Right atrium auricular region (tissue), 2 donors: ENCODE results near the gene COBL. TPM values are rescaled to one million over a fixed set of nuclear protein-coding genes. Genes with fewer than 3 reads are reported as not detected.

Experiments used
- DNase-seq: peaks from one replicate; pipeline ENCODE4 v3.0.0-alpha.2; 2019; ENCODE audit warnings: low spot score
- H3K27ac ChIP-seq, 2 donors: fragments of 200-600 bp; sonication (generic); 1 replicate in 1 of 2; 2 replicates in 1 of 2; pipeline ENCODE4 v1.5.1; 2016 to 2019
- H3K27me3 ChIP-seq, 2 donors: fragments of 200-600 bp; sonication (generic); one replicate each; pipeline versions ENCODE4 v1.5.1 to v1.6.0; 2017 to 2019
- H3K36me3 ChIP-seq: fragments of 200-600 bp; sonication (generic); one replicate; pipeline ENCODE4 v1.5.1; 2016
- H3K4me1 ChIP-seq, 2 donors: fragments of 200-600 bp; sonication (generic); one replicate each; pipeline versions ENCODE4 v1.5.1 to v1.6.0; 2017 to 2019
- H3K4me3 ChIP-seq, 2 donors: fragments of 200-600 bp; sonication (generic); 1 replicate in 1 of 2; 2 replicates in 1 of 2; pipeline ENCODE4 v1.5.1; 2017 to 2019; ENCODE audit warnings: mild to moderate bottlenecking in 1 of 2, moderate library complexity in 1 of 2
- H3K9me3 ChIP-seq, 2 donors: fragments of 200-600 bp; sonication (generic); one replicate each; pipeline ENCODE4 v1.5.1; 2019
- CTCF ChIP-seq, 2 donors: fragments of 200-600 bp; sonication (generic); IDR thresholded peaks; one replicate each; pipeline ENCODE4 v1.5.1; 2019; ENCODE audit warnings: antibody characterized with exemption in 2 of 2
- total RNA-seq, 2 donors: library from RNA; depleted of rRNA; stranded (reverse); fragments of >200 nt; gene quantifications; one replicate each; pipeline ENCODE4 v1.1.0, GENCODE V29; 2016

Gene COBL
- total RNA-seq, 2 donors from 2014 or later: 26.3 to 31.4 TPM

GRCh38 chr7:51292596-51292995, 24.0 kb downstream of the COBL start:
- no peak overlapping the region for H3K4me3 ChIP-seq
- H3K27ac ChIP-seq: no peak overlapping the region
- no peaks in the 10 kb centered on the region for H3K36me3 ChIP-seq
- DNase-seq: peak; percentile 44
- peaks cover 0 to 28% of the 10 kb centered on the region in 2 donors for H3K4me1 ChIP-seq
- no peaks in the 10 kb centered on the region for H3K27me3 ChIP-seq
- TF ChIP-seq CTCF (IDR thresholded peaks at IDR 0.05): no peak
- H3K9me3 ChIP-seq: no peaks in the 10 kb centered on the region

- Histone ChIP-seq H3K27me3 (no peaks in the 10 kb centered on the region), H3K9me3 (no peaks in the 10 kb centered on the region), H3K4me3 (no peak overlapping the region), H3K36me3 (no peaks in the 10 kb centered on the region), H3K27ac (peak overlapping the region in 1 of 2 donors; percentile 78), H3K4me1 (peaks cover 0 to 26% of the 10 kb centered on the region in 2 donors)
- DNase-seq: no peak
- TF ChIP-seq CTCF (IDR thresholded peaks at IDR 0.05): no peak
Observed at GRCh38 chr7:51290702-51291540, 25.7 kb downstream of the COBL start.

- H3K9me3 ChIP-seq: no peaks in the 10 kb centered on the region
- peaks cover 0 to 19% of the 10 kb centered on the region in 2 donors for H3K4me1 ChIP-seq
- no peak for TF ChIP-seq CTCF (IDR thresholded peaks at IDR 0.05)
- no peaks in the 10 kb centered on the region for H3K27me3 ChIP-seq
- H3K4me3 ChIP-seq: no peak overlapping the region
- H3K36me3 ChIP-seq: no peaks in the 10 kb centered on the region
- H3K27ac ChIP-seq: peak overlapping the region; percentile 49 to 78
- DNase-seq: peak; percentile 44
Observed at GRCh38 chr7:51290304-51290637, 26.3 kb downstream of the COBL start.

- Histone ChIP-seq H3K27me3 (no peaks in the 10 kb centered on the region), H3K36me3 (no peaks in the 10 kb centered on the region), H3K27ac (peak overlapping the region; percentile 49 to 78), H3K4me3 (no peak overlapping the region), H3K9me3 (no peaks in the 10 kb centered on the region), H3K4me1 (peaks cover 0 to 16% of the 10 kb centered on the region in 2 donors)
- TF ChIP-seq CTCF (IDR thresholded peaks at IDR 0.05): no peak
- no peak for DNase-seq
Observed at GRCh38 chr7:51289623-51290303, 26.8 kb downstream of the COBL start.

GRCh38 chr7:51288896-51289622, 27.6 kb downstream of the COBL start:
- H3K4me3 ChIP-seq: no peak overlapping the region
- peak; percentile 46 for DNase-seq
- no peaks in the 10 kb centered on the region for H3K27me3 ChIP-seq
- H3K4me1 ChIP-seq: peaks cover 0 to 16% of the 10 kb centered on the region in 2 donors
- peaks cover 0 to 3% of the 10 kb centered on the region in 2 donors for H3K9me3 ChIP-seq
- no peak for TF ChIP-seq CTCF (IDR thresholded peaks at IDR 0.05)
- H3K27ac ChIP-seq: peak overlapping the region; percentile 49 to 78
- no peaks in the 10 kb centered on the region for H3K36me3 ChIP-seq
